Hematopoietic multipotent progenitor cell treated with erythropoietin and hydrocortisone succinate and interleukin-3 and kit ligand, for 6 days (in vitro differentiated cells): Measurements from ENCODE around the gene USP22.
"Not testable (repeated sequence)": the region's sequence is repeated elsewhere in the genome, so short reads cannot be mapped to it uniquely, and the experiment has no call there.

ENCODE experiments used
- DNase-seq: peaks from one replicate; pipeline ENCODE4 v3.0.0-alpha.2; 2015

USP22 gene

GRCh38 chr17:20986767-20987510, 55.9 kb downstream of the USP22 start:
- no peak for DNase-seq

DNA sequence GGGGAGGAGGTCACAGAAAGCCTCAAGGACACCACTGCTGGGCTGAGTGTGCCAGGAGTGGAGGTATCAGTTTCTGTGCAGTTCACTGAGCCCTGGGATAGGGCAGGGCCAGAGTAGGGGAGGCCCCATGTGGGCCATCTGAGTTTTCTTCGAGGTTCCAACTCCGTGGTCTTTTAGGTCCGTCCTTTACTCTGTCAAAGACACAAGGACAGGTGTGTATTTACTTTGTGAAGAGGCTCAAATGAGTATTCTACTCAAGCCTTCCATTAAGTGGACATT, 59.5 kb downstream of the USP22 start:
- DNase-seq = no peak

DNA sequence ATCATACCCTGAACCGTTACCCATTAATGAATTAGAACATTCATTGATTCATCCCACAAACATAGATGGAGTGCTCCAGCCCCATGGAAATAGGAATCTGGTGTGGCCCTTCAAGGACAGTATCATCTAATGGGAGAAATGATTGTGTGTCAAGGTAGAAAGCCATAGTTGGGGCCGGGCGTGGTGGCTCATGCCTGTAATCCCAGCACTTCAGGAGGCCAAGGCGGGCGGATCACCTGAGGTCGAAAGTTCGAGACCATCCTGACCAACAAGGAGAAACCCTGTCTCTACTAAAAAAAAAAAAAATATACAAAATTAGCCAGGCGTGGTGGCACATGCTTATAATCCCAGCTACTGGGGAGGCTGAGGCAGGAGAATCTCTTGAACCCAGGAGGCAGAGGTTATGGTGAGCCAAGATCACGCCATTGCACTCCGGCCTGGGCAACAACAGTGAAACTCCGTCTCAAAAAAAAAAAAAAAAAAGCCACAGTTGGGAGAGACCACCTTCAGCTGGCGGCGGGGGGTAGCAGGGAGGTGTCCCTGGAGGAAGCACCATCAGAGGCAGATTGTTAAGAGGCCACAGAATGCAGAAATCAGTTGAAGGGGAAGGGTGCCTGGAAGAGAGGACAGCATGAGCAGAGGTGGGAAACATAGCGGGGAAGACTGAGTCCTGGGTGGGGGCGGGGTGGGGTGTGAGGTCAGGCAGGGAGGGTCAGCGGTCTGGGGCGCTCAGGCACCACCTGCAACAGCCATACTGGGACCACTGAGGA, 60.0 kb downstream of the USP22 start:
- no peak for DNase-seq

GRCh38 chr17:20981046-20981920, 61.5 kb downstream of the USP22 start:
- DNase-seq = no peak

- peak; percentile 8 for DNase-seq
Observed at GRCh38 chr17:20979792-20980083, 63.1 kb downstream of the USP22 start.

GRCh38 chr17:20979007-20979791, 63.6 kb downstream of the USP22 start:
- DNase-seq = not testable (repeated sequence)

- DNase-seq = not testable (repeated sequence)
Observed at GRCh38 chr17:20977609-20978253, 65.1 kb downstream of the USP22 start.

- no peak for DNase-seq
Observed at GRCh38 chr17:20975566-20975965, 67.2 kb downstream of the USP22 start.

DNA sequence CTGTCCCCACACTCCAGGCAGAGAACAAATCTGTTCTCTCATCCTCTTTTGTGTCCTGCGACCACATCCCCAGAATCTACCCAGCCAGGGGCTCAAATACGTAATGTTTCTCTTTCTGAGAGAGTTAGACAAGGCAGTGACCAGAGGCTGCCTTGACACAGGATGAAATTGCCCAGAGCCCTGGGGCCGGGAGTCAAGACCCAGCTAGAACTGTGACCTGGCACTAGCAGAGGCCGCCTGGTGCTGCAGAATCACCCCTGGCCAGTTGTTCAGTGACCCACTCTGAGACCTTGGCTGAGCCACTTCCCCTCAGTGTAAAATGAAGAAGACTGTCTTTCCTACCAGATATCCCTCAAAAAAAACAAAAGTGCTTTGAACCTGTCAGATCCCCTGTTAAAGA, 72.5 kb downstream of the USP22 start:
- no peak for DNase-seq

DNA sequence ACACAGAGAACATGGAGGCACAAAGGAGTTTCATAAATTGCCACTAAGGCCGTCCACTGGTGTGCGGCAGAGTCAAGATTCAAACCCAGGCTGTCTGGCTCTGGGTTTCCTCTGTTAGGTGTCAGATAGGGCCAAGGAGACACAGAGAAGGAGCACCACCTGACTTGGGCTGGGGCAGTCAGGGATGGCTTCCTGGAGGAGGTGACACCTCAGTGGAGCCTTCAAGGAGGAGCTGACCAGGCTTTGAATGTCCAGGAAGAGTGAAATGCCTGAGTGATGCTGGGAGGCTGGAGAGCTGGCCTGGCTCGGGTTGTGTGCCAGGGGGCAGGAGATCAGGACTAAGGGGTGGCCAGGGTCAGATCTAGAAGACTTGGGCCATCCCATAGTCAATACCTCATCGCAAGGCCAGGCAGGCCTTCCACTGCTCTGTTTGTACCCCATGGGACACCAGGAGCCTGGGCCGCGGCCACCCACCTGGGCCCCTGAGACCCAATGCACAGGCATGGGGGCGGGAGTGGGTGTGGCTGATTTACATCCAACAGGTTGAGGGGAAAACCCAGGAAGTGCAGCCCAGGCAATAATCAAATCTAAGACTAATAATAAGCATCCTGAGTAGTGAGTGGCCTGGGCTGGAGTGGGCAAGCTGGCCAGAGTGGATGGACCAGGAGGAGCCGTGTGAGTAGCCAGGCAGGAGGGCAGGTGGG, 73.7 kb downstream of the USP22 start:
- no peak for DNase-seq

DNA sequence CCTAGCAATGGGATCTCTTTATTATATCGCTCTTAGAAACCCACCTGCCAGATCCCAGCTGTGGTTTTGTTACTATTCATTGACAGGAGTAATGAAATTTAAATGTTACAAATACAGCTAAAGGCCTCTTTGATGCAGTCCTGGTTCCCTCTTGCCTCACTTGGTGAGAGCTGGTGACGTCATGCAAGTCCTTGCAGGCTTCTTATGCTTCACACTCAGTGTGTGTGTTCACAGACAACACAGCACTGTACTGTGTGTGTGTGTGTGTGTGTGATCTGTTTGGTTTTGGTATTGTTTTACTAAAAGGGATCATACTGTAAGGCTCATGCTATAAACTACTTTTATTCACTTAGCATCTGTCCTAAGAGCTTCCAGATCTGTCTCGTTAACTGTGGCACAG, 75.0 kb downstream of the USP22 start:
- DNase-seq = no peak

- peak; percentile 6 for DNase-seq
Observed at GRCh38 chr17:20966870-20967269, 75.9 kb downstream of the USP22 start.

DNA sequence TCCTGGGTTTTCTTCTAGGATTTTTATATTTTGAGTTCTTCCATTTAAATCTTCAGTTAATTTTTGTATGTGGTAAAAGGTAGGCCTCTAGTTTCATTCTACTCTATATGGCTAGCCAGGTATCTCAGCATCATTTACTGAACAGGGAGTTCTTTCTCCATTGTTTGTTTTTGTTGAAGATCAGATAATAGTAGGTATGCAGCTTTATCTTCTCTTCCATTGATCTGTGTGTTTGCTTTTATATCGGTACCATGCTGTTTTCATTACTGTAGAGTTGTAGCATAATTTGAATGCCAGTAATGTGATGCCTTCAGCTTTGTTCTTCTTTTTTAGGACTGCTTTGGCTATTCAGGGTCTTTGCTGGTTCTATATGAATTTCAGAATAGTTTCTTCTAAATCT, 77.3 kb downstream of the USP22 start:
- no peak for DNase-seq

DNA sequence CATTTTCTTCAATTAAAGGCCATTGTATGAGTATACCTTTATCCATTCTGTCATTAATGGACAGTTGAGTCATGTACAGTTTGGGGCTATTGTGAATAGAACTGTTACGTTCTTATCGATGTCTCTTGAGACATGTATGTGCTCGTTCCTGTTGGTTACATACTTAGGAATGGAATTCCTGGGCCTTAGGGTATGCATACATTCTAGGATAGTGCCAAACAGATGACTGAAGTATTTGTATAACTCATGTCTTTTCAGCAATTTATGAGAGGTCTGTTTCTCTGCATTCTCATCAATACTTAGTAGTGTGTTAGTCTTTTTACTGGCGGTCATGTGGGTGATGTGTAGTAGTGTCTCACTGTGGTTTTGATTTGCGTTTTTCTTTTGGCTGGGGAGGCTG, 81.2 kb downstream of the USP22 start:
- DNase-seq = no peak

DNA sequence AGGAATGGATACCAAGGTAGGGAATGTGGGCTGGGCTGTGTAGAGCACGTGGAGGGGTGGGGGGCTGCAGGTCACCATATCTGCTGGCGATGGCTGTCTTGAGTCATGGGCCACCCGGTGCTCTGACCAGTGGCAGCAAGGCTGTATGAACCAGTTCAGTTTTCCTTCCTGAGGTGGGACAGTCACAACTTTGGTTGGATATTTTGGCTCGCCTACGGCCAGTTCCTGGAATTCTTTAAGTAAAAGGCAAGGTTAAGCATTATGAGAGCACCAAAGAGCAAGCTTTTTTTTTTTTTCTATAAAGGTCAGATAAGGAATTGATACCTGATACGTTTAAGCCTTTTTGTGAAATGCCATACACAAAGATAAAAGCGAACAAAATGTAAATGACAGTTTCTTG, 81.9 kb downstream of the USP22 start:
- no peak for DNase-seq

DNA sequence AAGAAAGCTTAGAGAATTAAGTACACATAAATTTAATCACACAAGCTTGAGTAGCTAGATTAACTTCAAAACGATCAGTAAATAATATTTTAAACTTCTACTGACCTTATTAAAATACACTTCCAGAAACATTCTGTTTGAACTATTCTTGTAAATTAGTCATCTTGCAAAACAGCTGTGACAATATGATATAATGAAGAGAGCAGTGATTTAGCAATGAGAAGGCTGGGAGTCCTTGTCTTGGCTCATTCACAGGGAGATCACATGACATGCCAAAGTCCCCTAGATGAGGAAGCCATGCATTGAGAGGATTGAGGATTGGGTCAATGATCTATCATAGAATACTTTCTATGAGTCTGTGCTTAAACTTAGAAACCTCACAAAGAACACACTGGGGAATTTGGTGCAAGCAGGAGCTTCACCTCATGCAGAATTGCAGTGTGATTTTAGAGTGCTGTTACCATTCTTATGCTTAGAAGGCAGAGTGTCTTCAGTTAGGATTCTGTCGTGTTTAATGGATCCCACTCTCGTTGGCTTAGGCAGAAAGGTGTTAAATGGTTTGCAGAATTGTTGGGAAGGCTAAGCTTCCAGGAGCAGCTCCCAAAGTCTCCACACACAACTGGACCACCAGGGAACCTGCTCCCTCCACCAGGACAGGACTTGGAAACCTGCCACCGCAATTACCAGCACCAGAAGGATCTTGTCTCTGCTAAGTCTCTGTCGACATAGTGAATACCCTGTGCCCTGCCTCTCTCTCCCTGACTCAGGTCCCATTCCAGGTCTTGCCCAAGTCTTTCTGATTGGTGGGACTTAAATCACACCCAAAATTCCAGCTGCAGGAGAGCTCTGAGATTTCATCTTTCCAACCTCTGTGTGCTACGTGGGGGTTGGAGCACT, 87.1 kb downstream of the USP22 start:
- no peak for DNase-seq

DNA sequence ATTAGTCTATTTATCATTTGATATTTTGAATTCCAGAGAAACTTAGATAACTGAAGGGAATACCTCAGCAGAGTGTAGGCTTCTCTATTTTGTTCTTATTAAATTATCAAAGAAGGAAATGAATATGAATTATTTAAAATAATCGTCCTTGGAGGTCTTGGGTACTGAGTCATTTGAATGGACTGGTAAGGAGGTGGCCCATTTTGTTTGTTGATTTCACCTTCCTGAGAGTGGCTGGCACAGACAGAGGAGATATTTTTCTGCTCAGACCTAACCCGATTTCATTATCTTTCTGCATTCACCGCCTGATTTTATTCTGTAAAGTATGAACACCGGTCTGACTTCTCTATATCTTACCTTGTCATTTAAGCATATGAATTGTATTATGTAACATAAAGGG, 88.0 kb downstream of the USP22 start:
- no peak for DNase-seq

DNA sequence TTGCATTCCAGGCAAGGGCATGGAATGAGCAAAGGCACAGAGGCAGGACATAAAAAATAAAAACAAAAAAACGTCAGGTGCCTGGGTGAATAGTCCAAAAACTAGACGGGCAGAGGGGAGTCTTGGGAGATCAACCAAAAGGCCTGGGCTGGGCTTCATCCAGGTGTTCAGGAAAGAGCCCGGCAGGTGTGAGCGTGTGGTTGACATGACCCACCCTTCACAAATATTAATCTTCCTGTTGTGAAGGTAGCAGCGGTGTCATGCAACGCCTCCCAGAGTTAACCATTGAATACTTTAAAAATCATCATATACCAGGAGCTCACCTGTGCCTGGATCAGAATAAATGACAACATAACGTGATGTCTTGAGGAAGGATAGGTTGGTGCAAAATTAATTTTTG, 90.6 kb downstream of the USP22 start:
- no peak for DNase-seq
